ENCODE data around the gene KRT81.
"Not testable (repeated sequence)": the region's sequence is repeated elsewhere in the genome, so short reads cannot be mapped to it uniquely, and the experiment has no call there.

Gene KRT81

GRCh38 chr12:52287816-52288805 is 3.2 kb downstream of the KRT81 start:
- not testable (repeated sequence) for H3K79me1 ChIP-seq (ENCODE audit: low read length); H2BK12ac ChIP-seq (ENCODE audit: low read length); H3K9ac ChIP-seq (ENCODE audit: low read length); H3K27me3 ChIP-seq (ENCODE audit: insufficient read depth, low read length); H4K91ac ChIP-seq (ENCODE audit: low read depth, low read length); H3K4me3 ChIP-seq (ENCODE audit: low read depth, low read length); H3K4me1 ChIP-seq (ENCODE audit: control insufficient read depth in 1 of 2, insufficient read depth in 2 of 2, low read length in 2 of 2); H4K8ac ChIP-seq (ENCODE audit: low read depth, low read length); H3K18ac ChIP-seq (ENCODE audit: low read length); H3K23ac ChIP-seq (ENCODE audit: low read length); H2BK5ac ChIP-seq (ENCODE audit: low read depth, low read length, poor library complexity); H3K4ac ChIP-seq (ENCODE audit: low read depth, low read length); H3K9me3 ChIP-seq (ENCODE audit: insufficient read depth, low read depth, low read length); H3K27ac ChIP-seq (ENCODE audit: low read depth, low read length); H2AFZ ChIP-seq (ENCODE audit: insufficient read depth, low read length, poor library complexity); H2AK5ac ChIP-seq (ENCODE audit: low read length); H3K79me2 ChIP-seq (ENCODE audit: control insufficient read depth, insufficient read depth, low read length, poor library complexity); H4K12ac ChIP-seq (ENCODE audit: low read depth, low read length); H2BK120ac ChIP-seq (ENCODE audit: insufficient read depth, low read length, poor library complexity); H3K14ac ChIP-seq (ENCODE audit: low read length); H3K4me2 ChIP-seq (ENCODE audit: low read length); H3K36me3 ChIP-seq (ENCODE audit: control insufficient read depth in 1 of 2, insufficient read depth in 2 of 2, low read length in 2 of 2)
- no CpG with 5 or more reads among the region's 17 CpGs for WGBS (ENCODE audit: extremely low coverage, insufficient coverage, insufficient read length)
- peak; percentile 72 to 81 for DNase-seq

GRCh38 chr12:52286857-52287785 is 4.2 kb downstream of the KRT81 start:
- not testable (repeated sequence) for H3K18ac ChIP-seq (ENCODE audit: low read length); H3K9me3 ChIP-seq (ENCODE audit: insufficient read depth, low read depth, low read length); H3K27me3 ChIP-seq (ENCODE audit: insufficient read depth, low read length); H4K8ac ChIP-seq (ENCODE audit: low read depth, low read length); H3K4me3 ChIP-seq (ENCODE audit: low read depth, low read length); H4K12ac ChIP-seq (ENCODE audit: low read depth, low read length); H3K23ac ChIP-seq (ENCODE audit: low read length); H3K4me2 ChIP-seq (ENCODE audit: low read length); H2BK5ac ChIP-seq (ENCODE audit: low read depth, low read length, poor library complexity); H2AFZ ChIP-seq (ENCODE audit: insufficient read depth, low read length, poor library complexity); H3K4ac ChIP-seq (ENCODE audit: low read depth, low read length); H3K79me1 ChIP-seq (ENCODE audit: low read length); H2BK12ac ChIP-seq (ENCODE audit: low read length); H3K36me3 ChIP-seq (ENCODE audit: control insufficient read depth in 1 of 2, insufficient read depth in 2 of 2, low read length in 2 of 2); H3K14ac ChIP-seq (ENCODE audit: low read length); H3K79me2 ChIP-seq (ENCODE audit: control insufficient read depth, insufficient read depth, low read length, poor library complexity); DNase-seq; H3K4me1 ChIP-seq (ENCODE audit: control insufficient read depth in 1 of 2, insufficient read depth in 2 of 2, low read length in 2 of 2); H2AK5ac ChIP-seq (ENCODE audit: low read length); H3K9ac ChIP-seq (ENCODE audit: low read length); H2BK120ac ChIP-seq (ENCODE audit: insufficient read depth, low read length, poor library complexity); H3K27ac ChIP-seq (ENCODE audit: low read depth, low read length); H4K91ac ChIP-seq (ENCODE audit: low read depth, low read length)
- WGBS (ENCODE audit: extremely low coverage, insufficient coverage, insufficient read length) = no CpG with 5 or more reads among the region's 21 CpGs

DNA sequence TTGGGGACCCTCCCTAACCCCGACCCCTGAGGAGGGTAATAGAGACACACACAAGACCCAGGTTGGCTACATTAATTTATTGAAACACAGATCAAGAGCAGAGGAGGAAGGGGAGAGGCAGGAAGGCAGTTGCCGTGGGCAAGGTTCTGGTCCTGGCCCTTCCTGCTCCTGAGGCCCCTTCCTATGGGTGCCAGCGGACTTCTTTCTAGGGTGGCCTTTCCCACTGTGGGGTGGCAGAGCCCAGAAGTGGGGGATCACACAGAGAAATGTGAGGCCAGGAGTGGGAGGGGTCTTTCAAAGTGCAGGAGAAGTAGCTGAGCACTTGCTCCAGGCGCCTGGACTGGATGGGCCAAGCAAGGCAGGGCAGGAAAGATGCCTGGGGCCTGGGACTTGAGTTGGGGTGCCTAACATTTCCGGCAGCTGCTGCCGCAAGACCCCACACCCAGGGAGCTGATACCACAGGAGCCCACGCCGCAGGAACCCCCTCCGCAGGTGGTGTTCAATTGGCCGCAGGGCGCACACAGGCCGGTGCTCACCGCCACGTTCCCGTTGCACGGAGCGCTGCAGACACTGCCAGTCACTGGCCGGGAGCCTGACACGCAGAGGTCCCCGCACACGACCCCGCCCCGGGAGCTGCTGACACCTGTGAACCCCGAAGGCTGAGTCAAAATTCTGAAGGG is 5.3 kb downstream of the KRT81 start:
- Histone ChIP-seq H3K4me2 (ENCODE audit: low read length) (no peak overlapping the region), H4K91ac (ENCODE audit: low read depth, low read length) (no peak overlapping the region), H3K4ac (ENCODE audit: low read depth, low read length) (no peak overlapping the region), H3K4me3 (ENCODE audit: low read depth, low read length) (no peak overlapping the region), H3K36me3 (ENCODE audit: control insufficient read depth in 1 of 2, insufficient read depth in 2 of 2, low read length in 2 of 2) (no peaks in the 10 kb centered on the region), H3K18ac (ENCODE audit: low read length) (no peak overlapping the region), H3K14ac (ENCODE audit: low read length) (no peak overlapping the region), H3K79me1 (ENCODE audit: low read length) (peaks cover 4% of the 10 kb centered on the region), H3K9ac (ENCODE audit: low read length) (no peak overlapping the region), H2AFZ (ENCODE audit: insufficient read depth, low read length, poor library complexity) (no peak overlapping the region), H2BK120ac (ENCODE audit: insufficient read depth, low read length, poor library complexity) (no peak overlapping the region), H3K4me1 (ENCODE audit: control insufficient read depth in 1 of 2, insufficient read depth in 2 of 2, low read length in 2 of 2) (peaks cover 5 to 9% of the 10 kb centered on the region in 2 experiments), H2BK12ac (ENCODE audit: low read length) (no peak overlapping the region), H3K27me3 (ENCODE audit: insufficient read depth, low read length) (no peaks in the 10 kb centered on the region), H4K12ac (ENCODE audit: low read depth, low read length) (no peak overlapping the region), H3K9me3 (ENCODE audit: insufficient read depth, low read depth, low read length) (peaks cover 2% of the 10 kb centered on the region), H4K8ac (ENCODE audit: low read depth, low read length) (no peak overlapping the region), H2BK5ac (ENCODE audit: low read depth, low read length, poor library complexity) (no peak overlapping the region), H3K23ac (ENCODE audit: low read length) (no peak overlapping the region), H3K27ac (ENCODE audit: low read depth, low read length) (no peak overlapping the region), H3K79me2 (ENCODE audit: control insufficient read depth, insufficient read depth, low read length, poor library complexity) (no peaks in the 10 kb centered on the region), H2AK5ac (ENCODE audit: low read length) (no peak overlapping the region)
- WGBS (ENCODE audit: extremely low coverage, insufficient coverage, insufficient read length) = no CpG with 5 or more reads among the region's 24 CpGs
- DNase-seq = no peak

GRCh38 chr12:52285172-52285745 is 6.1 kb downstream of the KRT81 start:
- no peak overlapping the region for H4K8ac ChIP-seq (ENCODE audit: low read depth, low read length)
- WGBS (ENCODE audit: extremely low coverage, insufficient coverage, insufficient read length) = no CpG with 5 or more reads among the region's 2 CpGs
- H3K9ac ChIP-seq (ENCODE audit: low read length) = no peak overlapping the region
- no peak overlapping the region for H3K4ac ChIP-seq (ENCODE audit: low read depth, low read length)
- no peaks in the 10 kb centered on the region for H3K27me3 ChIP-seq (ENCODE audit: insufficient read depth, low read length)
- no peak overlapping the region for H3K4me3 ChIP-seq (ENCODE audit: low read depth, low read length)
- H3K23ac ChIP-seq (ENCODE audit: low read length) = no peak overlapping the region
- H3K9me3 ChIP-seq (ENCODE audit: insufficient read depth, low read depth, low read length) = peaks cover 2% of the 10 kb centered on the region
- H3K4me1 ChIP-seq (ENCODE audit: control insufficient read depth in 1 of 2, insufficient read depth in 2 of 2, low read length in 2 of 2) = peaks cover 12 to 16% of the 10 kb centered on the region in 2 experiments
- no peak overlapping the region for H4K91ac ChIP-seq (ENCODE audit: low read depth, low read length)
- H3K27ac ChIP-seq (ENCODE audit: low read depth, low read length) = no peak overlapping the region
- H3K14ac ChIP-seq (ENCODE audit: low read length) = no peak overlapping the region
- peaks cover 4% of the 10 kb centered on the region for H3K79me1 ChIP-seq (ENCODE audit: low read length)
- H3K36me3 ChIP-seq (ENCODE audit: control insufficient read depth in 1 of 2, insufficient read depth in 2 of 2, low read length in 2 of 2) = no peaks in the 10 kb centered on the region
- H2AFZ ChIP-seq (ENCODE audit: insufficient read depth, low read length, poor library complexity) = no peak overlapping the region
- no peak overlapping the region for H2AK5ac ChIP-seq (ENCODE audit: low read length)
- no peaks in the 10 kb centered on the region for H3K79me2 ChIP-seq (ENCODE audit: control insufficient read depth, insufficient read depth, low read length, poor library complexity)
- H2BK120ac ChIP-seq (ENCODE audit: insufficient read depth, low read length, poor library complexity) = no peak overlapping the region
- no peak for DNase-seq
- no peak overlapping the region for H3K18ac ChIP-seq (ENCODE audit: low read length)
- H3K4me2 ChIP-seq (ENCODE audit: low read length) = no peak overlapping the region
- H4K12ac ChIP-seq (ENCODE audit: low read depth, low read length) = no peak overlapping the region
- no peak overlapping the region for H2BK5ac ChIP-seq (ENCODE audit: low read depth, low read length, poor library complexity)
- no peak overlapping the region for H2BK12ac ChIP-seq (ENCODE audit: low read length)
